ENCODE data around the gene RASSF6.

DNA sequence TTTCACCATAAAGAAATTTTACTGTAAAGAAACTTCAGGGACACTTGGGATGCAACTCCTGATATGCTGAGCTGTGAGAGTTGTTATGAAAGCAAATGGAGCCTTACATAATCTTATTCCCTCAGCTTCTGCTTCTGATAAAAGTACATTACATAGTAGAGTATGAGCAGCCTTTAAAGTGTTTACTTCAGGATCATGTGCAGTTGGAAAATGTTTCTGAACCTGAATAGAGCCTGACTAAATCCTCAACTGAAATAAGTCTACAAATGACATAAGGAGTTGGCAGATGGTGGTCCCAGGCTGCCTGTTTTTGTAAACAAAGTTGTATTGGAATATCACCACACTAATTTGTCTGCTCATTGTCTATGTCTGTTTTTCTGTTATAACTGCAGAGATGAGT is 19.3 kb downstream of the RASSF6 start:
- TF ChIP-seq, protein P1, sequence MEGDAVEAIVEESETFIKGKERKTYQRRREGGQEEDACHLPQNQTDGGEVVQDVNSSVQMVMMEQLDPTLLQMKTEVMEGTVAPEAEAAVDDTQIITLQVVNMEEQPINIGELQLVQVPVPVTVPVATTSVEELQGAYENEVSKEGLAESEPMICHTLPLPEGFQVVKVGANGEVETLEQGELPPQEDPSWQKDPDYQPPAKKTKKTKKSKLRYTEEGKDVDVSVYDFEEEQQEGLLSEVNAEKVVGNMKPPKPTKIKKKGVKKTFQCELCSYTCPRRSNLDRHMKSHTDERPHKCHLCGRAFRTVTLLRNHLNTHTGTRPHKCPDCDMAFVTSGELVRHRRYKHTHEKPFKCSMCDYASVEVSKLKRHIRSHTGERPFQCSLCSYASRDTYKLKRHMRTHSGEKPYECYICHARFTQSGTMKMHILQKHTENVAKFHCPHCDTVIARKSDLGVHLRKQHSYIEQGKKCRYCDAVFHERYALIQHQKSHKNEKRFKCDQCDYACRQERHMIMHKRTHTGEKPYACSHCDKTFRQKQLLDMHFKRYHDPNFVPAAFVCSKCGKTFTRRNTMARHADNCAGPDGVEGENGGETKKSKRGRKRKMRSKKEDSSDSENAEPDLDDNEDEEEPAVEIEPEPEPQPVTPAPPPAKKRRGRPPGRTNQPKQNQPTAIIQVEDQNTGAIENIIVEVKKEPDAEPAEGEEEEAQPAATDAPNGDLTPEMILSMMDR (conservative IDR thresholded peaks at IDR 0.05; ENCODE audit: low read length) = no peak
- TF ChIP-seq EZH2phosphoT487 (IDR thresholded peaks at IDR 0.05; ENCODE audit: borderline replicate concordance, low read depth, low read length) = no peak
